K562 (cell line): ENCODE results near the gene TCF21. TPM values are rescaled to one million over a fixed set of nuclear protein-coding genes. Genes with fewer than 3 reads are reported as not detected.

Experiments
- ATAC-seq: fragments of 200-7000 bp; cut with Tn5 transposase; 3 replicates; pipeline ENCODE4 v1.9.1; 2020; ENCODE audit warnings: moderate library complexity
- BruUV-seq: library from RNA; stranded (reverse); fragments of 400-500 nt; replicated peaks from 2 replicates; lab custom pipeline; 2021; lab: Mats Ljungman, UMichigan
- CTCF ChIA-PET: fragments of 300-600 bp; formaldehyde crosslinking; extraction: SDS; loops from one replicate; lab custom pipeline; 2021; ENCODE audit warnings: low intra/inter-chr PET ratio; lab: Yijun Ruan, JAX
- POLR2A ChIA-PET: fragments of 300-600, 350-650 bp; sonication (Branson Sonifier 250); formaldehyde crosslinking; extraction: SDS; loops from one replicate; lab custom pipeline; 2021; ENCODE audit warnings: antibody characterized with exemption, inconsistent platforms; lab: Yijun Ruan, JAX
- DNase-seq, 4 experiments: peaks; one replicate each; pipeline versions ENCODE4 v3.0.0 to v3.0.0-alpha.2; 2011 to 2018; ENCODE audit warnings: low spot score in 3 of 4, mixed read lengths in 3 of 4; ENCODE audit errors: extremely low read depth in 1 of 4
- FAIRE-seq: peaks from 2 replicates; lab custom pipeline; 2011; peaks lifted over from hg19 to GRCh38; lab: Jason Lieb, UNC
- H2AFZ ChIP-seq: 2 replicates; pipeline ENCODE4 v1.6.0; 2011; ENCODE audit warnings: low read depth, low read length, control low read depth, inconsistent platforms
- H3K27ac ChIP-seq: fragments of 200-600 bp; 3 replicates; pipeline ENCODE4 v1.8.0; 2011; ENCODE audit warnings: low read depth, mild to moderate bottlenecking, control low read depth, inconsistent platforms, low read length, moderate library complexity, mixed read lengths; ENCODE audit errors: extremely low read depth
- H3K27me3 ChIP-seq, 2 experiments: fragments of 300-600 bp in 1 of 2; 2 replicates in 1 of 2; 3 replicates in 1 of 2; pipeline versions ENCODE4 v1.6.0 to v1.8.0; 2011; ENCODE audit warnings: inconsistent platforms in 2 of 2, low read length in 2 of 2, mild to moderate bottlenecking in 1 of 2, mixed read lengths in 1 of 2, moderate library complexity in 1 of 2; ENCODE audit not compliant: control insufficient read depth in 2 of 2, insufficient read depth in 2 of 2
- H3K36me3 ChIP-seq: fragments of 300-600 bp; 3 replicates; pipeline ENCODE4 v1.8.0; 2011; ENCODE audit warnings: mild to moderate bottlenecking, low read length, inconsistent platforms; ENCODE audit not compliant: control insufficient read depth, insufficient read depth
- H3K4me1 ChIP-seq, 2 experiments: fragments of 200-600 bp in 1 of 2; replicated peaks in 1 of 2; 2 replicates in 1 of 2; 3 replicates in 1 of 2; pipeline versions ENCODE4 v1.5.1 to v1.8.0; 2011; ENCODE audit warnings: inconsistent platforms in 2 of 2, low read length in 2 of 2, mild to moderate bottlenecking in 1 of 2, mixed read lengths in 1 of 2, moderate library complexity in 1 of 2; ENCODE audit not compliant: control insufficient read depth in 2 of 2, insufficient read depth in 2 of 2
- H3K4me2 ChIP-seq: 2 replicates; pipeline ENCODE4 v1.6.1; 2011; ENCODE audit warnings: low read length, control low read depth, inconsistent platforms, mixed read lengths; ENCODE audit not compliant: insufficient read depth
- H3K4me3 ChIP-seq: fragments of 200-600 bp; sonication (generic), shearing (Covaris generic); 2 replicates; pipeline ENCODE4 v1.5.1; 2016; ENCODE audit warnings: control low read depth, inconsistent platforms
- H3K79me2 ChIP-seq: fragments of 200-600 bp; 3 replicates; pipeline ENCODE4 v1.8.0; 2011; ENCODE audit warnings: low read length, inconsistent platforms; ENCODE audit not compliant: control insufficient read depth, insufficient read depth
- H3K9ac ChIP-seq, 2 experiments: 2 replicates each; pipeline versions ENCODE4 v1.6.0 to v1.6.1; 2011; ENCODE audit warnings: low read depth in 2 of 2, low read length in 2 of 2, control low read depth in 1 of 2, inconsistent platforms in 1 of 2, mild to moderate bottlenecking in 1 of 2, mixed read lengths in 1 of 2; ENCODE audit not compliant: insufficient read depth in 1 of 2
- H3K9me1 ChIP-seq: one replicate; pipeline ENCODE4 v1.6.0; 2011; ENCODE audit warnings: inconsistent platforms, mild to moderate bottlenecking, low read length, moderate library complexity; ENCODE audit not compliant: control insufficient read depth, insufficient read depth
- H3K9me3 ChIP-seq: replicated peaks from 2 replicates; pipeline ENCODE4 v1.5.1; 2011; ENCODE audit warnings: low read depth, low read length, inconsistent platforms; ENCODE audit not compliant: control insufficient read depth, insufficient read depth
- H4K20me1 ChIP-seq: replicated peaks from 2 replicates; pipeline ENCODE4 v1.6.1; 2011; ENCODE audit warnings: low read length, inconsistent platforms, mixed read lengths; ENCODE audit not compliant: control insufficient read depth, insufficient read depth
- ARID3A ChIP-seq: IDR thresholded peaks from 2 replicates; pipeline ENCODE4 v1.6.1; 2012; ENCODE audit warnings: low read depth, low read length, improper control_type of control experiment, borderline replicate concordance
- CHD2 ChIP-seq: IDR thresholded peaks from 2 replicates; pipeline ENCODE4 v1.6.1; 2011; ENCODE audit warnings: low read depth, low read length
- NCOA2 ChIP-seq, 2 experiments: fragments of 450-650 bp; IDR thresholded peaks; 2 replicates each; pipeline ENCODE4 v1.6.1; 2018; ENCODE audit warnings: mild to moderate bottlenecking in 2 of 2, moderate library complexity in 1 of 2; ENCODE audit not compliant: partially characterized antibody in 2 of 2
- NEUROD1 ChIP-seq: fragments of 150-350 bp; IDR thresholded peaks from 2 replicates; pipeline ENCODE4 v1.6.1; 2014; ENCODE audit warnings: borderline replicate concordance, low read length, low read depth; ENCODE audit not compliant: partially characterized antibody
- SFPQ ChIP-seq: fragments of 200-400 bp; formaldehyde crosslinking; IDR thresholded peaks from 2 replicates; pipeline ENCODE4 v1.6.1; 2017; ENCODE audit warnings: mild to moderate bottlenecking, low read depth, low read length, moderate library complexity
- SRSF1 ChIP-seq: fragments of 200-400 bp; formaldehyde crosslinking; IDR thresholded peaks from 2 replicates; pipeline ENCODE4 v1.6.1; 2017; ENCODE audit warnings: mild to moderate bottlenecking, low read depth, low read length, moderate library complexity
- ZBTB34 ChIP-seq: fragments of 250-450 bp; sonication (Bioruptor Pico); IDR thresholded peaks from 2 replicates; pipeline ENCODE4 v1.8.0; 2021; ENCODE audit warnings: mild to moderate bottlenecking, moderate library complexity
- ZNF395 ChIP-seq: fragments of 200-800 bp; sonication (Bioruptor generic); IDR thresholded peaks from 2 replicates; pipeline ENCODE4 v1.6.1; 2017; ENCODE audit warnings: missing genetic modification characterization, missing compliant biosample characterization
- ZNF512 ChIP-seq: IDR thresholded peaks from 2 replicates; pipeline ENCODE4 v1.6.1; 2016; ENCODE audit warnings: missing genetic modification characterization, missing compliant biosample characterization
- ZNF586 ChIP-seq: fragments of 450-650 bp; formaldehyde crosslinking; conservative IDR thresholded peaks from 2 replicates; pipeline ENCODE4 v1.4.0; 2020; ENCODE audit warnings: mild to moderate bottlenecking, moderate library complexity
- WGBS: fragments of 100-300 bp; shearing (Covaris generic); methylation state at CpG from one replicate; pipeline ENCODE4 v1.1.6; 2016; ENCODE audit warnings: low coverage, mixed read lengths; ENCODE audit not compliant: insufficient coverage; ENCODE audit errors: missing lambda C conversion rate; 5-methylcytosine and 5-hydroxymethylcytosine counted together
- in situ Hi-C: fragments of 300-500 bp; cut with MboI; formaldehyde crosslinking; loops from 4 replicates; pipeline ENCODE4 v1.15.0; 2018; ENCODE audit warnings: inconsistent platforms, mixed read lengths
- intact Hi-C: fragments of 100-400 bp; cut with micrococcal nuclease; formaldehyde crosslinking; loops from 2 replicates; pipeline ENCODE4 v1.14.2; 2022
- polyA plus RNA-seq, 8 experiments: library from polyadenylated mRNA; depleted of rRNA in 4 of 8; stranded (reverse) in 5 of 8; unstranded in 3 of 8; fragments of >200 nt; fragmentation: Nextera tagmentation in 2 of 8; fragmentation: Illumina TruSeq in 1 of 8; extraction: Ambion mirVana in 2 of 8; extraction: Trizol in 1 of 8; gene quantifications; 2 replicates each; pipeline versions ENCODE4 v1.2.1 to v1.2.3, GENCODE V29; 2011 to 2014; ENCODE audit warnings: inconsistent platforms in 1 of 8, missing spikeins in 1 of 8
- total RNA-seq, 7 experiments: library from RNA; depleted of rRNA in 6 of 7; stranded (reverse); fragments of >200 nt in 6 of 7; fragmentation: Illumina TruSeq in 2 of 7; extraction: Trizol in 2 of 7; gene quantifications; 2 replicates each; pipeline versions ENCODE4 v1.2.1 to v1.2.3, GENCODE V29; 2011 to 2021; ENCODE audit warnings: low replicate concordance in 1 of 7

TCF21 gene
- total and polyA plus RNA-seq, 9 of the 15 experiments (the other 6 are each of a cell fraction or from before 2014, with no cell fraction given) = not detected

- in situ Hi-C loops (no loop called here), intact Hi-C loops (no loop called here)
- ATAC-seq = no peak
- Histone ChIP-seq H3K27me3 (peaks cover 54 to 79% of the 10 kb centered on the region in 2 experiments), H3K79me2 (no peaks in the 10 kb centered on the region), H3K36me3 (no peaks in the 10 kb centered on the region), H2AFZ (no peak overlapping the region), H3K9me1 (no peaks in the 10 kb centered on the region), H3K4me1 (peaks cover 0 to 20% of the 10 kb centered on the region in 2 experiments; a peak in 2 of 5 replicates), H3K9ac (no peak overlapping the region), H3K9me3 (no peaks in the 10 kb centered on the region; the same call in 1 of the 2 replicates), H3K27ac (no peak overlapping the region), H3K4me2 (no peak overlapping the region), H3K4me3 (no peak overlapping the region), H4K20me1 (no peaks in the 10 kb centered on the region; the same call in 1 of the 2 replicates)
- WGBS = 2% methylated on average over 12 of the region's 12 CpGs
- BruUV-seq = no TSS peak
- FAIRE-seq = no peak
- POLR2A ChIA-PET = interaction anchor here (1.1 kb wide), 1 partner anchor 9 kb away, joined by 3 read pairs; no protein-coding TSS in a partner anchor
- DNase-seq = no peak
- CTCF ChIA-PET = no interaction called here
- no peak for TF ChIP-seq SFPQ
- TF ChIP-seq ZNF395 (CRISPR knock-in tag) = no peak
- TF ChIP-seq ARID3A = no peak
- TF ChIP-seq ZNF512 (tag) = no peak
- TF ChIP-seq NCOA2 (IDR thresholded peaks at IDR 0.05; ENCODE audit: partially characterized antibody in 2 of 2) = no peak
- no peak for TF ChIP-seq ZNF586 (CRISPR knock-in tag)
- no peak for TF ChIP-seq NEUROD1
- TF ChIP-seq ZBTB34 (CRISPR knock-in tag) = no peak
- no peak for TF ChIP-seq CHD2
- TF ChIP-seq SRSF1 = no peak
Measured at GRCh38 chr6:133891927-133892812, 3.3 kb downstream of the TCF21 start.
